H9 (cell line): ENCODE data around the gene SOHLH2. TPM values are rescaled to one million over a fixed set of nuclear protein-coding genes. Genes with fewer than 3 reads are reported as not detected.

Source experiments
- DNase-seq: peaks from one replicate; pipeline ENCODE4 v3.0.0-alpha.2; 2017
- H2AFZ ChIP-seq: one replicate; pipeline ENCODE4 v1.6.1; 2013; ENCODE audit warnings: mild to moderate bottlenecking, low read length, control low read depth, moderate library complexity
- H2AK5ac ChIP-seq: 2 replicates; pipeline ENCODE4 v1.6.1; 2013; ENCODE audit warnings: low read length, control low read depth, mixed read lengths; ENCODE audit not compliant: insufficient read length
- H2BK120ac ChIP-seq: one replicate; pipeline ENCODE4 v1.6.1; 2013; ENCODE audit warnings: low read depth, mild to moderate bottlenecking, low read length, control low read depth, inconsistent platforms; ENCODE audit not compliant: poor library complexity, severe bottlenecking
- H2BK12ac ChIP-seq: 2 replicates; pipeline ENCODE4 v1.6.1; 2013; ENCODE audit warnings: low read length, control low read depth, mixed read lengths, low read depth; ENCODE audit not compliant: insufficient read length
- H2BK15ac ChIP-seq: 2 replicates; pipeline ENCODE4 v1.6.1; 2013; ENCODE audit warnings: low read depth, low read length, control low read depth
- H2BK20ac ChIP-seq: one replicate; pipeline ENCODE4 v1.6.1; 2013; ENCODE audit warnings: low read depth, mild to moderate bottlenecking, low read length, control low read depth, inconsistent platforms; ENCODE audit not compliant: poor library complexity, severe bottlenecking
- H2BK5ac ChIP-seq: 2 replicates; pipeline ENCODE4 v1.6.1; 2013; ENCODE audit warnings: low read length, control low read depth, mixed read lengths; ENCODE audit not compliant: insufficient read length
- H3K14ac ChIP-seq: 2 replicates; pipeline ENCODE4 v1.6.1; 2013; ENCODE audit warnings: low read length, control low read depth; ENCODE audit not compliant: insufficient read depth
- H3K18ac ChIP-seq: 2 replicates; pipeline ENCODE4 v1.6.1; 2013; ENCODE audit warnings: low read depth, mild to moderate bottlenecking, mixed read lengths, low read length, control low read depth; ENCODE audit not compliant: insufficient read length
- H3K23ac ChIP-seq: 2 replicates; pipeline ENCODE4 v1.6.1; 2013; ENCODE audit warnings: low read length, control low read depth, mixed read lengths, low read depth; ENCODE audit not compliant: insufficient read length
- H3K23me2 ChIP-seq: 2 replicates; pipeline ENCODE4 v1.6.1; 2013; ENCODE audit warnings: low read depth, mild to moderate bottlenecking, mixed read lengths, low read length, control low read depth; ENCODE audit not compliant: insufficient read length, poor library complexity, severe bottlenecking
- H3K27ac ChIP-seq: 2 replicates; pipeline ENCODE4 v1.5.1; 2013; ENCODE audit warnings: low read length, control low read depth, mixed read lengths, low read depth; ENCODE audit not compliant: insufficient read length
- H3K27me3 ChIP-seq: 2 replicates; pipeline ENCODE4 v1.6.1; 2013; ENCODE audit warnings: low read length, control low read depth, inconsistent platforms; ENCODE audit not compliant: insufficient read depth
- H3K4ac ChIP-seq: 2 replicates; pipeline ENCODE4 v1.6.1; 2013; ENCODE audit warnings: low read depth, mild to moderate bottlenecking, control low read depth, inconsistent platforms, low read length, moderate library complexity
- H3K4me1 ChIP-seq: 2 replicates; pipeline ENCODE4 v1.6.1; 2013; ENCODE audit warnings: low read length, control low read depth, inconsistent platforms; ENCODE audit not compliant: insufficient read depth
- H3K4me2 ChIP-seq: 2 replicates; pipeline ENCODE4 v1.6.1; 2013; ENCODE audit warnings: low read length, control low read depth, mixed read lengths; ENCODE audit not compliant: insufficient read length, insufficient read depth
- H3K56ac ChIP-seq: 2 replicates; pipeline ENCODE4 v1.6.1; 2013; ENCODE audit warnings: low read depth, mild to moderate bottlenecking, mixed read lengths, low read length, control low read depth; ENCODE audit not compliant: insufficient read length
- H3K79me1 ChIP-seq: 2 replicates; pipeline ENCODE4 v1.6.1; 2013; ENCODE audit warnings: low read depth, mild to moderate bottlenecking, moderate library complexity, low read length, control low read depth, inconsistent platforms; ENCODE audit not compliant: insufficient read depth, poor library complexity, severe bottlenecking
- H3K79me2 ChIP-seq: 2 replicates; pipeline ENCODE4 v1.6.1; 2013; ENCODE audit warnings: low read length, control low read depth, inconsistent platforms; ENCODE audit not compliant: insufficient read depth
- H3K9ac ChIP-seq: 2 replicates; pipeline ENCODE4 v1.6.1; 2013; ENCODE audit warnings: low read length, control low read depth, mixed read lengths; ENCODE audit not compliant: insufficient read length; ENCODE audit errors: extremely low read depth
- H3K9me3 ChIP-seq: one replicate; pipeline ENCODE4 v1.6.1; 2013; ENCODE audit warnings: low read depth, low read length, inconsistent platforms; ENCODE audit not compliant: control insufficient read depth
- H3T11ph ChIP-seq: one replicate; pipeline ENCODE4 v1.6.1; 2013; ENCODE audit warnings: mild to moderate bottlenecking, low read length, control low read depth, inconsistent platforms
- H4K20me1 ChIP-seq: one replicate; pipeline ENCODE4 v1.6.1; 2013; ENCODE audit not compliant: control insufficient read depth, insufficient read length, insufficient read depth
- H4K5ac ChIP-seq: 2 replicates; pipeline ENCODE4 v1.6.1; 2013; ENCODE audit warnings: low read depth, mild to moderate bottlenecking, mixed read lengths, low read length, control low read depth; ENCODE audit not compliant: insufficient read length
- H4K8ac ChIP-seq: replicated peaks from 2 replicates; pipeline ENCODE4 v1.6.1; 2013; ENCODE audit warnings: low read length, control low read depth, mixed read lengths, low read depth; ENCODE audit not compliant: insufficient read length
- H4K91ac ChIP-seq: 2 replicates; pipeline ENCODE4 v1.6.1; 2013; ENCODE audit warnings: low read depth, mild to moderate bottlenecking, moderate library complexity, mixed read lengths, low read length, control low read depth; ENCODE audit not compliant: insufficient read length
- H3K27ac Mint-ChIP-seq, 3 experiments: 2 replicates in 2 of 3; 3 replicates in 1 of 3; pipeline ENCODE4 v1.8.0; 2020 to 2021; ENCODE audit warnings: mixed read lengths in 3 of 3, mild to moderate bottlenecking in 1 of 3, moderate library complexity in 1 of 3
- H3K27me3 Mint-ChIP-seq: 2 replicates; pipeline ENCODE4 v1.8.0; 2021; ENCODE audit warnings: low read depth, mild to moderate bottlenecking, moderate library complexity, mixed read lengths
- H3K36me3 Mint-ChIP-seq, 3 experiments: 2 replicates in 2 of 3; 3 replicates in 1 of 3; pipeline ENCODE4 v1.8.0; 2020 to 2021; ENCODE audit warnings: low read depth in 3 of 3, mixed read lengths in 3 of 3; ENCODE audit not compliant: insufficient read depth in 1 of 3
- H3K4me1 Mint-ChIP-seq, 2 experiments: 2 replicates each; pipeline ENCODE4 v1.8.0; 2020; ENCODE audit warnings: mixed read lengths in 2 of 2
- H3K4me3 Mint-ChIP-seq, 2 experiments: 2 replicates in 1 of 2; 3 replicates in 1 of 2; pipeline ENCODE4 v1.8.0; 2020 to 2021; ENCODE audit warnings: mild to moderate bottlenecking in 2 of 2, mixed read lengths in 2 of 2, moderate library complexity in 1 of 2
- H3K9me3 Mint-ChIP-seq, 2 experiments: 2 replicates in 1 of 2; 3 replicates in 1 of 2; pipeline ENCODE4 v1.8.0; 2020; ENCODE audit warnings: mild to moderate bottlenecking in 2 of 2, mixed read lengths in 2 of 2, moderate library complexity in 1 of 2
- CTCF ChIP-seq: fragments of 200-600 bp; sonication (generic); conservative IDR thresholded peaks from 3 replicates; pipeline ENCODE4 v1.8.0; 2021; ENCODE audit warnings: antibody characterized with exemption, mild to moderate bottlenecking
- WGBS: extraction: QIAGEN DNeasy Blood & Tissue Kit; methylation state at CpG from one replicate; pipeline ENCODE4 v1.1.7; 2013; ENCODE audit warnings: missing lambda C conversion rate, low lambda C conversion rate, mixed read lengths; ENCODE audit not compliant: insufficient read length; ENCODE audit errors: extremely low coverage; 5-methylcytosine and 5-hydroxymethylcytosine counted together
- total RNA-seq: library from RNA; stranded (reverse); gene quantifications from 2 replicates; pipeline ENCODE4 v1.2.1, GENCODE V29; 2021

SOHLH2 gene
- total RNA-seq, 1 experiment from 2014 or later, result 1.3 TPM

DNA sequence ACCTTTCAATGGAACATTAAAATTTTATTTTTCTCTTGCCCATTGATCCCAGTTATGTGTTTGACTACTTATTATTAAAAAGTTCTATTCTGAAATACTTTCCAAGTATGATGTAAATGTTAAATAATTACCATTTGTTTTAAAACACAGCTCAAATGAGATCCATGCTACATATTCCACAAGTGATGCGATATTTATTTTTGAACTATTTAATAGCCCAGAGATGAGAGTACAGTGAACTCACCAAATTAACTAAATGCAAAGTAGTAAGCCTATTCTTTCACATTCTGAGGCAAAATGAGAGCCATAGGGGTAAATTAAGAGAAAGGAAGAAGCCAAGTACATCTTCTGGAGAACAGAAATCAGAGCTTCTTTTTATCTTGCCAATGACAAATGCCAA lies 82.0 kb downstream of the SOHLH2 start:
- Histone ChIP-seq H2BK12ac (no peak overlapping the region), H2BK120ac (no peak overlapping the region), H3K23me2 (peaks cover 8% of the 10 kb centered on the region), H3K23ac (no peak overlapping the region), H3T11ph (no peak overlapping the region), H4K8ac (no peak overlapping the region), H2BK15ac (no peak overlapping the region), H2AFZ (no peak overlapping the region), H2BK5ac (no peak overlapping the region), H3K4me2 (no peak overlapping the region), H3K27me3 (peaks cover 16% of the 10 kb centered on the region; the same call in 1 of the 2 replicates), H3K9me3 (no peaks in the 10 kb centered on the region), H4K20me1 (no peaks in the 10 kb centered on the region), H3K27ac (no peak overlapping the region), H3K4me1 (no peaks in the 10 kb centered on the region), H3K79me1 (no peaks in the 10 kb centered on the region), H3K4ac (no peak overlapping the region), H2AK5ac (no peak overlapping the region), H3K56ac (no peak overlapping the region), H2BK20ac (no peak overlapping the region), H3K14ac (no peak overlapping the region), H4K5ac (no peak overlapping the region), H3K18ac (no peak overlapping the region), H3K79me2 (no peaks in the 10 kb centered on the region), H3K9ac (no peak overlapping the region), H4K91ac (no peak overlapping the region)
- WGBS, result no CpG with 5 or more reads among the region's 1 CpG
- H3K4me3 Mint-ChIP-seq, result no peak overlapping the region
- peaks cover 58% of the 10 kb centered on the region for H3K27me3 Mint-ChIP-seq
- H3K27ac Mint-ChIP-seq, result no peak overlapping the region
- no peaks in the 10 kb centered on the region for H3K36me3 Mint-ChIP-seq
- no peak for DNase-seq
- TF ChIP-seq CTCF, result no peak
- peaks cover 7 to 11% of the 10 kb centered on the region in 2 experiments for H3K4me1 Mint-ChIP-seq
- H3K9me3 Mint-ChIP-seq, result no peaks in the 10 kb centered on the region
